ENCODE results near the gene SMC1A.

Gene SMC1A

DNA sequence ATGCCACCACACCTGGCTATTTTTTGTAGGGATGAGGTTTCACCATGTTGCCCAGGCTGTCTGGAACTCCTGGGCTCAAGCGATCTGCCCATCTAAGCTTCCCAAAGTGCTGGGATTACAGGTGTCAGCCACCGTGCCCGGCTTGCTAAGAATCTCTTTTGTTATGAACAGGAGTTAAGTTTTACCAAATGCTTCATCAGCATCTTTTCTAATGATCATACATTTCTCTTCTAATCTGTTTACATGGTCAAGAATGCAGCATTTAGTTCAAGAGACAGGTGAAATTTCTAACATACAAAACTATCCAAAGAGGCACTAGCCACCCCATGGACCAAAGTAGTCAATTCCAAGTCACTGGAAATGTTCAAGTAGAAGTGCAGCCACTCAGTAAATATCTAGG lies 88.6 kb downstream of the SMC1A start:
- no peak for DNase-seq

DNA sequence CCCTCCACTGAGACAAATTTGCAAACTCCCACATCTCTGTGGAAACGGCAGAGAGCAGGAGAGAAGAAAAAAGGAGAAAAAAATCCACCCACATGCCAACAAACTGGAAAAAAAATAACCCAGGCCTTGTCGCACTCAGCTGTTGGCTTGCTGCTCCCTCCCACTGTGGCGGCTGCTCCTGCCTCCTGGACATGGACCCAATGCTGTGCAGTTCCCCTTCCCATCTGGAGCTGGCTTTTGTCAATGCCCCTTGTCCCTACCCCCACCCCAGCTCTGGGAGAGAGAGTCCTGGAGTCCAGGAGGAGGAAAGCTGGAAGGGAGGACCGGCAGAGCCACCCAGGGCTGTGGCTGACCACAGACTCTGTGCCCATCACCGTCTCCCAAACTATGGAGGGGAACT lies 90.2 kb downstream of the SMC1A start:
- DNase-seq, result no peak

DNA sequence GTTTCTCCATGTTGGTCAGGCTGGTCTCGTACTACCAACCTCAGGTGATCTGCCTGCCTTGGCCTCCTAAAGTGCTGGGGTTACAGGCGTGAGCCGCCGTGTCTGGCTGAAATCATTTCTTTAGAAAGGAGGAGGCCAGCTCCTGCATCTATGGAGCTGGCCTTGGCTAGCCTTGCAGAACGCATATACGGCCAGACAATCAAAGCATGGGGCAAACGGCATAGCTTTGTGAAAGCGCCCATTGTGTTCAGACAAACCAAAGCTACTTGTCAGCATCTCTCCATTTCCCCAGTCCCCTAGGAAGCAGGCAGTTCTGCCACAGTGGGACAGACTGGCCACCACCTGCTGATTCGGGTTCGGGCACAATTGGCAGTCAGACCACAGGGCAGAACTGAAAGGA lies 92.1 kb downstream of the SMC1A start:
- no peak for DNase-seq

DNA sequence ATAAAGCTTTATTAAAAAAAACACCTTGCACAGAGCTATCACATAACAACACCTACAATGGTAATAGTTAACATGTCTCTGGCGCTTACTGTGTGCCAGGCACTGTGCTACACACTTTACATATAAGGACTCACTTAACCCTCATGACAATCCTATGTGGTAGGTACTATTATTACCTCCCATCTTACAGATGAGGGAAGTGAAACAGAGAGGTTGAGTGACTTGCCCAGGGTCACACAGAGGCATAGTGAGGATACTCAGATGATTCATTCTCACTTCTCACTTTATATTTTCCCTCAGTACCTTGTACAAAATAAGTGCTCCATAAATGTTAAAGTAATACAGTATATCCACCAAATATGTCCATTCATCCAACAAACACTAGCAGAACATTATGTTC lies 97.7 kb downstream of the SMC1A start:
- no peak for DNase-seq

Measured in activated CD4-positive, alpha-beta T cell treated with anti-CD3 and anti-CD28 coated beads for 48 hours (primary cell).